Liver (tissue), 9 donors: Measurements from ENCODE around the gene EXOC4. TPM values are rescaled to one million over a fixed set of nuclear protein-coding genes. Genes with fewer than 3 reads are reported as not detected.

Experiments
- DNase-seq: peaks from one replicate; pipeline ENCODE4 v3.0.0-alpha.2; 2017; ENCODE audit warnings: low spot score
- H3K27ac ChIP-seq, 2 donors: one replicate each; pipeline ENCODE4 v1.7.0; 2013; ENCODE audit warnings: inconsistent platforms in 2 of 2, low read length in 2 of 2, control low read depth in 1 of 2, low read depth in 1 of 2, mild to moderate bottlenecking in 1 of 2
- H3K27me3 ChIP-seq, 4 donors: one replicate each; pipeline versions ENCODE4 v1.6.1 to v1.7.0; 2013; ENCODE audit warnings: low read length in 3 of 4, inconsistent platforms in 1 of 4, mild to moderate bottlenecking in 1 of 4, moderate library complexity in 1 of 4; ENCODE audit not compliant: control insufficient read depth in 4 of 4, insufficient read depth in 4 of 4
- H3K36me3 ChIP-seq, 4 donors: one replicate each; pipeline versions ENCODE4 v1.6.1 to v1.7.0; 2013; ENCODE audit warnings: low read length in 3 of 4, mild to moderate bottlenecking in 3 of 4, low read depth in 1 of 4, moderate library complexity in 1 of 4; ENCODE audit not compliant: control insufficient read depth in 4 of 4, insufficient read depth in 3 of 4
- H3K4me1 ChIP-seq, 4 donors: one replicate each; pipeline versions ENCODE4 v1.6.1 to v1.7.0; 2013; ENCODE audit warnings: low read length in 3 of 4, mild to moderate bottlenecking in 3 of 4, moderate library complexity in 1 of 4; ENCODE audit not compliant: control insufficient read depth in 4 of 4, insufficient read depth in 4 of 4
- H3K4me3 ChIP-seq, 3 donors: one replicate each; pipeline versions ENCODE4 v1.6.1 to v1.7.0; 2013; ENCODE audit warnings: low read length in 3 of 3, control low read depth in 1 of 3, low read depth in 1 of 3, mild to moderate bottlenecking in 1 of 3
- H3K9ac ChIP-seq, 2 donors: one replicate each; pipeline ENCODE4 v1.7.0; 2013; ENCODE audit warnings: low read length in 2 of 2, mild to moderate bottlenecking in 2 of 2, moderate library complexity in 2 of 2, control low read depth in 1 of 2, low read depth in 1 of 2
- H3K9me3 ChIP-seq, 4 donors: one replicate each; pipeline versions ENCODE4 v1.6.1 to v1.7.0; 2013; ENCODE audit warnings: low read length in 3 of 4; ENCODE audit not compliant: control insufficient read depth in 4 of 4
- EGR1 ChIP-seq, 2 donors: IDR thresholded peaks; 2 replicates each; pipeline ENCODE4 v1.6.1; 2016 to 2018; ENCODE audit warnings: antibody characterized with exemption in 2 of 2, low read depth in 2 of 2
- FOXA1 ChIP-seq: IDR thresholded peaks from 2 replicates; pipeline ENCODE4 v1.6.1; 2016; ENCODE audit warnings: antibody characterized with exemption
- FOXA2 ChIP-seq: IDR thresholded peaks from 2 replicates; pipeline ENCODE4 v1.6.1; 2016; ENCODE audit warnings: antibody characterized with exemption
- GABPA ChIP-seq, 2 donors: IDR thresholded peaks in 1 of 2; conservative IDR thresholded peaks in 1 of 2; 2 replicates each; pipeline ENCODE4 v1.6.1; 2016; ENCODE audit warnings: antibody characterized with exemption in 2 of 2, mild to moderate bottlenecking in 1 of 2, moderate library complexity in 1 of 2
- HNF4A ChIP-seq, 2 donors: conservative IDR thresholded peaks; 2 replicates each; pipeline ENCODE4 v1.6.1; 2016; ENCODE audit warnings: antibody characterized with exemption in 2 of 2, mild to moderate bottlenecking in 2 of 2
- HNF4G ChIP-seq: IDR thresholded peaks from 2 replicates; pipeline ENCODE4 v1.6.1; 2016; ENCODE audit warnings: antibody characterized with exemption
- JUND ChIP-seq, 2 donors: IDR thresholded peaks; 2 replicates each; pipeline ENCODE4 v1.6.1; 2016; ENCODE audit warnings: antibody characterized with exemption in 2 of 2
- NR2F2 ChIP-seq: IDR thresholded peaks from 2 replicates; pipeline ENCODE4 v1.6.1; 2016; ENCODE audit warnings: antibody characterized with exemption
- RAD21 ChIP-seq, 2 donors: IDR thresholded peaks; 2 replicates each; pipeline ENCODE4 v1.6.1; 2016; ENCODE audit warnings: antibody characterized with exemption in 2 of 2, mild to moderate bottlenecking in 2 of 2
- REST ChIP-seq: IDR thresholded peaks from 2 replicates; pipeline ENCODE4 v1.6.1; 2016; ENCODE audit warnings: antibody characterized with exemption, mild to moderate bottlenecking
- RXRA ChIP-seq, 2 donors: IDR thresholded peaks; 2 replicates each; pipeline ENCODE4 v1.6.1; 2017 to 2018; ENCODE audit warnings: antibody characterized with exemption in 2 of 2, mild to moderate bottlenecking in 1 of 2
- SP1 ChIP-seq: IDR thresholded peaks from 2 replicates; pipeline ENCODE4 v1.6.1; 2018; ENCODE audit warnings: antibody characterized with exemption, mild to moderate bottlenecking
- TAF1 ChIP-seq: conservative IDR thresholded peaks from 2 replicates; pipeline ENCODE4 v1.6.1; 2016; ENCODE audit warnings: antibody characterized with exemption, mild to moderate bottlenecking
- YY1 ChIP-seq: IDR thresholded peaks from 2 replicates; pipeline ENCODE4 v1.6.1; 2016; ENCODE audit warnings: antibody characterized with exemption, mild to moderate bottlenecking
- ZBTB33 ChIP-seq: IDR thresholded peaks from 2 replicates; pipeline ENCODE4 v1.6.1; 2016; ENCODE audit warnings: antibody characterized with exemption
- WGBS: extraction: QIAGEN DNeasy Blood & Tissue Kit; methylation state at CpG from one replicate; pipeline ENCODE4 v1.1.7; 2013; 5-methylcytosine and 5-hydroxymethylcytosine counted together
- polyA plus RNA-seq, 2 donors: library from polyadenylated mRNA; stranded (reverse) in 1 of 2; unstranded in 1 of 2; fragments of 200-250 nt in 1 of 2; fragments of >200 nt in 1 of 2; fragmentation: Nextera tagmentation in 1 of 2; extraction: Ambion mirVana in 1 of 2; gene quantifications; one replicate each; pipeline versions ENCODE4 v1.2.1 to v1.2.3, GENCODE V29; 2013 to 2015
- total RNA-seq, 2 donors: library from RNA; depleted of rRNA; stranded (reverse); fragments of >200 nt; gene quantifications; one replicate each; pipeline ENCODE4 v1.2.3, GENCODE V29; 2014
- TF ChIP-seq, protein P1 (sequence below): fragments of 150-350 bp; IDR thresholded peaks from 2 replicates; pipeline ENCODE4 v1.5.1; 2017; ENCODE audit warnings: improper control_type of control experiment, low read depth, low read length; ENCODE audit not compliant: missing input control
- TF ChIP-seq, protein P2 (sequence below): IDR thresholded peaks from 2 replicates; pipeline ENCODE4 v1.6.1; 2016; ENCODE audit warnings: antibody characterized with exemption
- TF ChIP-seq, protein P3 (sequence below): IDR thresholded peaks from 2 replicates; pipeline ENCODE4 v1.6.1; 2016; ENCODE audit warnings: antibody characterized with exemption
- donor health status: healthy.
- donor health status: healthy.
- donor health status: healthy.
- donor health status: healthy.
- donor health status: healthy.

Gene EXOC4
- total and polyA plus RNA-seq, 4 donors, result 9.5 to 55.9 (median 23.6) TPM

- no peak overlapping the region for H3K4me3 ChIP-seq
- H3K36me3 ChIP-seq, result no peaks in the 10 kb centered on the region
- no peak for DNase-seq
- H3K27me3 ChIP-seq, result no peaks in the 10 kb centered on the region
- no peak overlapping the region for H3K27ac ChIP-seq
- no peak overlapping the region for H3K9ac ChIP-seq
- TF ChIP-seq NR2F2 (no peak), FOXA2 (no peak), HNF4G (no peak), EGR1 (IDR thresholded peaks at IDR 0.05; ENCODE audit: low read depth in 2 of 2) (no peak), SP1 (no peak), YY1 (no peak), REST (no peak), ZBTB33 (no peak), JUND (IDR thresholded peaks at IDR 0.05) (no peak)
- TF ChIP-seq, protein P1, sequence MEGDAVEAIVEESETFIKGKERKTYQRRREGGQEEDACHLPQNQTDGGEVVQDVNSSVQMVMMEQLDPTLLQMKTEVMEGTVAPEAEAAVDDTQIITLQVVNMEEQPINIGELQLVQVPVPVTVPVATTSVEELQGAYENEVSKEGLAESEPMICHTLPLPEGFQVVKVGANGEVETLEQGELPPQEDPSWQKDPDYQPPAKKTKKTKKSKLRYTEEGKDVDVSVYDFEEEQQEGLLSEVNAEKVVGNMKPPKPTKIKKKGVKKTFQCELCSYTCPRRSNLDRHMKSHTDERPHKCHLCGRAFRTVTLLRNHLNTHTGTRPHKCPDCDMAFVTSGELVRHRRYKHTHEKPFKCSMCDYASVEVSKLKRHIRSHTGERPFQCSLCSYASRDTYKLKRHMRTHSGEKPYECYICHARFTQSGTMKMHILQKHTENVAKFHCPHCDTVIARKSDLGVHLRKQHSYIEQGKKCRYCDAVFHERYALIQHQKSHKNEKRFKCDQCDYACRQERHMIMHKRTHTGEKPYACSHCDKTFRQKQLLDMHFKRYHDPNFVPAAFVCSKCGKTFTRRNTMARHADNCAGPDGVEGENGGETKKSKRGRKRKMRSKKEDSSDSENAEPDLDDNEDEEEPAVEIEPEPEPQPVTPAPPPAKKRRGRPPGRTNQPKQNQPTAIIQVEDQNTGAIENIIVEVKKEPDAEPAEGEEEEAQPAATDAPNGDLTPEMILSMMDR, result no peak
- TF ChIP-seq, protein P2, sequence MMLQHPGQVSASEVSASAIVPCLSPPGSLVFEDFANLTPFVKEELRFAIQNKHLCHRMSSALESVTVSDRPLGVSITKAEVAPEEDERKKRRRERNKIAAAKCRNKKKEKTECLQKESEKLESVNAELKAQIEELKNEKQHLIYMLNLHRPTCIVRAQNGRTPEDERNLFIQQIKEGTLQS, result no peak
- H3K4me1 ChIP-seq, result no peaks in the 10 kb centered on the region
- H3K9me3 ChIP-seq, result no peaks in the 10 kb centered on the region
These were observed 289.4 kb downstream of the EXOC4 start for GRCh38 chr7:133542209-133542780.

- Histone ChIP-seq H3K27me3 (no peaks in the 10 kb centered on the region), H3K9me3 (no peaks in the 10 kb centered on the region), H3K4me1 (no peaks in the 10 kb centered on the region), H3K9ac (no peak overlapping the region), H3K27ac (no peak overlapping the region), H3K4me3 (no peak overlapping the region), H3K36me3 (no peaks in the 10 kb centered on the region)
- WGBS, result 87% methylated on average over 3 of the region's 3 CpGs
- no peak for DNase-seq
- TF ChIP-seq ZBTB33 (no peak), HNF4A (conservative IDR thresholded peaks at IDR 0.05) (no peak), NR2F2 (no peak), RAD21 (IDR thresholded peaks at IDR 0.05) (no peak), RXRA (IDR thresholded peaks at IDR 0.05) (no peak), FOXA1 (no peak), GABPA (IDR thresholded peaks at IDR 0.05 in 1 of 2, conservative IDR thresholded peaks at IDR 0.05 in 1 of 2) (no peak), TAF1 (no peak), JUND (IDR thresholded peaks at IDR 0.05) (no peak), EGR1 (IDR thresholded peaks at IDR 0.05; ENCODE audit: low read depth in 2 of 2) (no peak), SP1 (no peak), HNF4G (no peak), FOXA2 (no peak), YY1 (no peak)
- TF ChIP-seq, protein P1, result no peak
- TF ChIP-seq, protein P2, result no peak
- TF ChIP-seq, protein P3, sequence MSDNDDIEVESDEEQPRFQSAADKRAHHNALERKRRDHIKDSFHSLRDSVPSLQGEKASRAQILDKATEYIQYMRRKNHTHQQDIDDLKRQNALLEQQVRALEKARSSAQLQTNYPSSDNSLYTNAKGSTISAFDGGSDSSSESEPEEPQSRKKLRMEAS, result no peak
These were observed 290.8 kb downstream of the EXOC4 start for GRCh38 chr7:133543657-133544056.
